T-cell (primary cell): ENCODE data around the gene PYCR2. TPM values are rescaled to one million over a fixed set of nuclear protein-coding genes. Genes with fewer than 3 reads are reported as not detected.

ENCODE experiments used
- ATAC-seq, 4 experiments: fragments of 200-7000 bp in 3 of 4; fragments of 150-1000 bp in 1 of 4; cut with Tn5 transposase; replicated peaks in 1 of 4; 1 replicate in 3 of 4; 2 replicates in 1 of 4; pipeline ENCODE4 v1.10.0; 2021; ENCODE audit warnings: moderate library complexity in 3 of 4, mild to moderate bottlenecking in 2 of 4, moderate number of reproducible peaks in 1 of 4
- CTCF ChIA-PET, 2 donors: fragments of 300-600 bp; sonication (Branson Sonifier 250); formaldehyde crosslinking; loops; one replicate each; lab custom pipeline; 2022; ENCODE audit warnings: antibody characterized with exemption in 2 of 2; lab: Charles Lee
- POLR2A ChIA-PET, 2 donors: fragments of 300-600 bp; sonication (Branson Sonifier 250); formaldehyde crosslinking; loops; one replicate each; lab custom pipeline; 2022; ENCODE audit warnings: antibody characterized with exemption in 2 of 2; lab: Charles Lee
- DNase-seq, 35 experiments: peaks; one replicate each; pipeline versions ENCODE4 v3.0.0 to v3.0.0-alpha.2; 2013 to 2023
- H3K27ac ChIP-seq: one replicate; pipeline ENCODE4 v1.5.1; 2013; ENCODE audit warnings: low read length
- H3K27me3 ChIP-seq, 2 experiments: replicated peaks in 1 of 2; 1 replicate in 1 of 2; 2 replicates in 1 of 2; pipeline versions ENCODE4 v1.6.1 to v1.7.0; 2013; ENCODE audit warnings: low read length in 1 of 2, mixed read lengths in 1 of 2; ENCODE audit not compliant: control insufficient read depth in 2 of 2, insufficient read depth in 2 of 2; ENCODE audit errors: extremely low read depth in 1 of 2
- H3K36me3 ChIP-seq, 2 donors: 1 replicate in 1 of 2; 2 replicates in 1 of 2; pipeline versions ENCODE4 v1.6.1 to v1.7.0; 2013; ENCODE audit warnings: low read length in 1 of 2; ENCODE audit not compliant: control insufficient read depth in 2 of 2, insufficient read depth in 1 of 2; ENCODE audit errors: extremely low read depth in 1 of 2
- H3K4me1 ChIP-seq, 2 experiments: 1 replicate in 1 of 2; 2 replicates in 1 of 2; pipeline versions ENCODE4 v1.6.1 to v1.7.0; 2013; ENCODE audit warnings: low read length in 2 of 2, mixed read lengths in 1 of 2; ENCODE audit not compliant: insufficient read depth in 2 of 2, control insufficient read depth in 1 of 2; ENCODE audit errors: extremely low read depth in 1 of 2
- H3K4me3 ChIP-seq, 2 donors: 1 replicate in 1 of 2; 2 replicates in 1 of 2; pipeline versions ENCODE4 v1.5.1 to v1.7.0; 2013; ENCODE audit warnings: mild to moderate bottlenecking in 2 of 2, low read length in 1 of 2, moderate library complexity in 1 of 2; ENCODE audit not compliant: control insufficient read depth in 1 of 2; ENCODE audit errors: extremely low read depth in 1 of 2
- H3K9me3 ChIP-seq: 2 replicates; pipeline ENCODE4 v1.7.0; 2013
- H3K27ac Mint-ChIP-seq, 2 donors: one replicate each; pipeline ENCODE4 v1.8.0; 2020 to 2021; ENCODE audit warnings: mild to moderate bottlenecking in 2 of 2, mixed read lengths in 2 of 2
- H3K27me3 Mint-ChIP-seq, 2 donors: one replicate each; pipeline ENCODE4 v1.8.0; 2021 to 2022; ENCODE audit warnings: mixed read lengths in 2 of 2
- H3K36me3 Mint-ChIP-seq: one replicate; pipeline ENCODE4 v1.8.0; 2021; ENCODE audit warnings: mixed read lengths
- H3K4me1 Mint-ChIP-seq, 3 donors: one replicate each; pipeline ENCODE4 v1.8.0; 2020 to 2022; ENCODE audit warnings: mixed read lengths in 3 of 3, mild to moderate bottlenecking in 1 of 3
- H3K4me3 Mint-ChIP-seq, 3 donors: one replicate each; pipeline ENCODE4 v1.8.0; 2020 to 2022; ENCODE audit warnings: mild to moderate bottlenecking in 3 of 3, mixed read lengths in 3 of 3, moderate library complexity in 3 of 3
- H3K9me3 Mint-ChIP-seq, 3 donors: one replicate each; pipeline ENCODE4 v1.8.0; 2020 to 2022; ENCODE audit warnings: mixed read lengths in 3 of 3
- WGBS: methylation state at CpG from one replicate; pipeline ENCODE4 v1.1.5; 2013; ENCODE audit warnings: missing lambda C conversion rate; ENCODE audit not compliant: insufficient coverage; 5-methylcytosine and 5-hydroxymethylcytosine counted together
- total RNA-seq, 35 experiments: library from RNA in 6 of 35; stranded (reverse) in 6 of 35; fragments of 120-200 nt in 1 of 35; gene quantifications; one replicate each; pipeline versions ENCODE4 v1.2.1 to v1.2.4 and lab custom pipeline; 2013 to 2026

Gene PYCR2
- total RNA-seq, 5 donors from 2014 or later (not counting 1 experiment from before 2014, with no cell fraction given): 54.4 to 138 (median 126) TPM

GRCh38 chr1:225871359-225872074 lies 52.5 kb downstream of the PYCR2 start:
- Histone ChIP-seq H3K36me3 (peaks cover 12 to 98% of the 10 kb centered on the region in 2 donors), H3K27ac (peak overlapping the region; percentile 15), H3K27me3 (no peaks in the 10 kb centered on the region), H3K4me3 (no peak overlapping the region), H3K4me1 (peaks cover 19 to 70% of the 10 kb centered on the region in 2 experiments), H3K9me3 (no peaks in the 10 kb centered on the region)
- peaks cover 60 to 83% (median 73%) of the 10 kb centered on the region in 3 donors for H3K4me1 Mint-ChIP-seq
- ChIA-PET POLR2A (interaction anchor here (0.5 to 0.7 kb wide), 3 partner anchors 23 to 735 kb away, joined by 3 to 7 read pairs (median 4); no protein-coding TSS in a partner anchor), CTCF (no interaction called here)
- ATAC-seq (no peak), DNase-seq (no peak)
- WGBS: 94% methylated on average over 6 of the region's 11 CpGs
- H3K27me3 Mint-ChIP-seq: no peaks in the 10 kb centered on the region
- peaks cover 40% of the 10 kb centered on the region for H3K36me3 Mint-ChIP-seq
- no peaks in the 10 kb centered on the region for H3K9me3 Mint-ChIP-seq
- peak overlapping the region; percentile 49 to 64 for H3K27ac Mint-ChIP-seq
- H3K4me3 Mint-ChIP-seq: no peak overlapping the region

- no peaks in the 10 kb centered on the region for H3K27me3 ChIP-seq
- ATAC-seq (no peak), DNase-seq (no peak)
- Mint-ChIP-seq H3K36me3 (peaks cover 43% of the 10 kb centered on the region), H3K9me3 (no peaks in the 10 kb centered on the region), H3K27me3 (no peaks in the 10 kb centered on the region), H3K27ac (peak overlapping the region; percentile 49 to 64), H3K4me3 (no peak overlapping the region), H3K4me1 (peaks cover 60 to 83% (median 73%) of the 10 kb centered on the region in 3 donors)
- ChIA-PET CTCF (interaction anchor here in 1 of 2 donors (0.9 kb wide), 1 partner anchor 21 kb away, joined by 3 read pairs; no protein-coding TSS in a partner anchor), POLR2A (no interaction called here)
- no peaks in the 10 kb centered on the region for H3K9me3 ChIP-seq
- peaks cover 10 to 98% of the 10 kb centered on the region in 2 donors for H3K36me3 ChIP-seq
- H3K4me3 ChIP-seq: no peak overlapping the region
- no CpG with 5 or more reads among the region's 3 CpGs for WGBS
- H3K4me1 ChIP-seq: peaks cover 19 to 70% of the 10 kb centered on the region in 2 experiments
- no peak overlapping the region for H3K27ac ChIP-seq
Measured at GRCh38 chr1:225870911-225871310, 53.1 kb downstream of the PYCR2 start.

Other genes with a start within 250 kb of the PYCR2 start
- gene SRP9, start 146.4 kb downstream of the PYCR2 start, total RNA-seq: 100 to 1,000 TPM in 3 of 5 donors, 10 to 100 TPM in 2; 74.1 to 152 (median 137) TPM
- gene EPHX1, start 114.1 kb downstream of the PYCR2 start, total RNA-seq: 1 to 10 TPM in 4 of 5 donors, under 1 TPM in 1; 0.98 to 5.2 (median 3.7) TPM
- gene TMEM63A, start 41.9 kb downstream of the PYCR2 start, total RNA-seq: 100 to 1,000 TPM; 332 to 473 (median 390) TPM
- under 1 TPM; 0.23 to 0.63 (median 0.35) TPM for gene LEFTY1, start 35.1 kb downstream of the PYCR2 start, total RNA-seq
- gene LEFTY2, start 17.0 kb upstream of the PYCR2 start, total RNA-seq: under 1 TPM in 1 of 5 donors, not detected in 4; 0.16 TPM
- 10 to 100 TPM; 19.6 to 36.1 (median 21.8) TPM for gene SDE2, start 75.1 kb upstream of the PYCR2 start, total RNA-seq
- gene H3-3A, start 138.5 kb upstream of the PYCR2 start, total RNA-seq: 100 to 1,000 TPM; 340 to 391 (median 366) TPM